ENCODE data around the gene SLC29A3.

DNA sequence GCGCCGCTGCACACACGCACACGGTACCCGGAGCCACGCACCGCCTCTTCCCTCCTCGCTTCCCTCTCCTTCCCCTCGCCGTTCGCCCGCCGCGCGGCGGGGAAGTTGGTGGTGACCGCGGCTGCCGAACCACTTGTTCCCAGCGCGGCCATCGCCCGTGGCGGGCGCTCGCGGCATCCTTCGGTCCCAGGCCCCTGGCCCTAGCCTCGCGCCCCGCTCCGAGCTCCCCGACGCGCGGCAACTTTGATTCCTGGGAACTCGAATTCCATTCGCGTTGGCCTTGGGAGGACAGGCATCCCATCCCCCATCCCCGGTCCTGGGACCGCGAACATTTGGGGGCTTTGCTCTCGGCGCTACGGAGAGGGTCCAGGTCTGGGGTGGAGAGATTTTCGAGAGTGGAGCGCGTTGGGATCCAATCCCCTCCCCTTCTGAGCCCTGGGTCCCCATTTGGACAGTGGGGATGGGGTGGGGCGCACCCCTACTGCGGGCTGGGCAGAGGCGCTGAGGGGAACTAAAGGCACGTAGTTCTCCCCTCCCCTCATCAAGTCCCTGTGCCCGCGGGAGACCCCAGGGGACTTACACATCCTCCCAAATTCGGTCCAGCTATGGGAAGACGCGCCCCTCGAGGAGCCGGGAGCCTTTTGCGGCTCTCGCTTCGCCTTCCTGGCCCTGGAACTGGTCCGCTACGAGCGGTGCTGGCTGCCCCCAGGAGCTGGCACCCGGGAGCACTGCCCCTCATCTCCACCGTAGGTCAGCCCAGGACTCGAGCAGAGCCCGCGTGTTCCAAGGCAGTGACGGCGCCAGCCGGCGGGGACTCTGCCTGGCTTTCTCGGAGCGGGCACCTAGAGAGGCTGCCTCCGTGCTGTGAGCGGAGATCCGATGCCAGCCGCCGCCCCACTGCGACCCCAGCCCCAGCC, 78.5 kb downstream of the SLC29A3 start:
- TF ChIP-seq, protein P1, sequence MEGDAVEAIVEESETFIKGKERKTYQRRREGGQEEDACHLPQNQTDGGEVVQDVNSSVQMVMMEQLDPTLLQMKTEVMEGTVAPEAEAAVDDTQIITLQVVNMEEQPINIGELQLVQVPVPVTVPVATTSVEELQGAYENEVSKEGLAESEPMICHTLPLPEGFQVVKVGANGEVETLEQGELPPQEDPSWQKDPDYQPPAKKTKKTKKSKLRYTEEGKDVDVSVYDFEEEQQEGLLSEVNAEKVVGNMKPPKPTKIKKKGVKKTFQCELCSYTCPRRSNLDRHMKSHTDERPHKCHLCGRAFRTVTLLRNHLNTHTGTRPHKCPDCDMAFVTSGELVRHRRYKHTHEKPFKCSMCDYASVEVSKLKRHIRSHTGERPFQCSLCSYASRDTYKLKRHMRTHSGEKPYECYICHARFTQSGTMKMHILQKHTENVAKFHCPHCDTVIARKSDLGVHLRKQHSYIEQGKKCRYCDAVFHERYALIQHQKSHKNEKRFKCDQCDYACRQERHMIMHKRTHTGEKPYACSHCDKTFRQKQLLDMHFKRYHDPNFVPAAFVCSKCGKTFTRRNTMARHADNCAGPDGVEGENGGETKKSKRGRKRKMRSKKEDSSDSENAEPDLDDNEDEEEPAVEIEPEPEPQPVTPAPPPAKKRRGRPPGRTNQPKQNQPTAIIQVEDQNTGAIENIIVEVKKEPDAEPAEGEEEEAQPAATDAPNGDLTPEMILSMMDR (IDR thresholded peaks at IDR 0.05) = no peak
- no peak for TF ChIP-seq POLR2A (IDR thresholded peaks at IDR 0.05)
